Measurements from ENCODE around the gene BUB1B. TPM values are rescaled to one million over a fixed set of nuclear protein-coding genes. Genes with fewer than 3 reads are reported as not detected.

The BUB1B gene
- total and polyA plus RNA-seq, 7 donors, result 0.33 to 9.6 (median 1.8) TPM

DNA sequence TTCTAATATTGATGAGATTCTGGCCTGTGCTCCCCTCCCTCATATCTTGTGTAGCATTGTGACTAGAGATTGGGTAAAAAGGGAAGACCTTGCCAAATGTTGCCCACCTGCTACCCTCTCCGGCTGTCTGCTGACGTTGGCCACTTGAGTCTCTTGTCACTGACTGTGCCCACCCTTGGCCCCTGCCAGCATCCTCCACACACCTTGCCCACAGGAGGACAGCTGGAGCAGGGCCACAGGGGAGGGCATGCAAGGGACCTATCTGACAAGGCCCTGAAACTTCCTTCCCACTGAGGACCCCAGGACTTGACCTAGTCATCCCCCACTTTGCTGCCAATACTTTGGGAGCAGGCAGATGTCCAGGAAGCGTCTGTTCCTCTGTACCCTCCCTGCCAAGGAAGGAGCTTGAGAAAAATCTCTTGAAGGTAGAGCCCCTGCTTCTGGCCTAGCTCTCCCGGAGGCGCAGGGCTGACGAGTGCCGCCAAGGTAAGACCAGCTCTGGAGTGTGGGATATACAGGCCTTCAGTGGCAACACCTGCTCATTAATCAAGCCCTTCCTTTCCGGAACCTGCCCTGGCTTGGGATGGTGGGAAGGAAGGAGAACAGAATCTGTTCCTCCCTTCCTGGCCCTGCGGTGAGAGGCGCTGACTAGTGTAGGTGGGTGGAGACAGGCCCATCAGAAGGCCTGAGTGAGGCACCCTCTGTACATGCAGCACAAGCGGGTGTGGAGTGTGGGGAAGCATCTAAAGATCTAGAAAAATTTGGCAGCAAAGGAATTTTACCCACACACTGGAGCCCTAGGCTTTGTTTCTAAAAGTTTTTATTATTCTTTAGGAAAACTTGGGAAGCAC lies 73.1 kb downstream of the BUB1B start:
- intact Hi-C loops (cut with DNase I), result no loop called here
- TF ChIP-seq EP300 (IDR thresholded peaks at IDR 0.05) (no peak), POLR2A (IDR thresholded peaks at IDR 0.05) (no peak), POLR2AphosphoS5 (IDR thresholded peaks at IDR 0.05) (no peak)
- TF ChIP-seq, protein P1, sequence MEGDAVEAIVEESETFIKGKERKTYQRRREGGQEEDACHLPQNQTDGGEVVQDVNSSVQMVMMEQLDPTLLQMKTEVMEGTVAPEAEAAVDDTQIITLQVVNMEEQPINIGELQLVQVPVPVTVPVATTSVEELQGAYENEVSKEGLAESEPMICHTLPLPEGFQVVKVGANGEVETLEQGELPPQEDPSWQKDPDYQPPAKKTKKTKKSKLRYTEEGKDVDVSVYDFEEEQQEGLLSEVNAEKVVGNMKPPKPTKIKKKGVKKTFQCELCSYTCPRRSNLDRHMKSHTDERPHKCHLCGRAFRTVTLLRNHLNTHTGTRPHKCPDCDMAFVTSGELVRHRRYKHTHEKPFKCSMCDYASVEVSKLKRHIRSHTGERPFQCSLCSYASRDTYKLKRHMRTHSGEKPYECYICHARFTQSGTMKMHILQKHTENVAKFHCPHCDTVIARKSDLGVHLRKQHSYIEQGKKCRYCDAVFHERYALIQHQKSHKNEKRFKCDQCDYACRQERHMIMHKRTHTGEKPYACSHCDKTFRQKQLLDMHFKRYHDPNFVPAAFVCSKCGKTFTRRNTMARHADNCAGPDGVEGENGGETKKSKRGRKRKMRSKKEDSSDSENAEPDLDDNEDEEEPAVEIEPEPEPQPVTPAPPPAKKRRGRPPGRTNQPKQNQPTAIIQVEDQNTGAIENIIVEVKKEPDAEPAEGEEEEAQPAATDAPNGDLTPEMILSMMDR (IDR thresholded peaks at IDR 0.05), result no peak
- Histone ChIP-seq H3K4me1 (peaks cover 0 to 6% (median 4%) of the 10 kb centered on the region in 4 donors), H3K9me3 (no peaks in the 10 kb centered on the region), H3K27ac (no peak overlapping the region), H3K36me3 (no peaks in the 10 kb centered on the region), H3K27me3 (peaks cover 0 to 7% (median 4%) of the 10 kb centered on the region in 3 donors), H3K4me3 (no peak overlapping the region)
- 93 to 96% methylated on average over 11 of the region's 11 CpGs for WGBS, 2 donors
- DNase-seq, result no peak

DNA sequence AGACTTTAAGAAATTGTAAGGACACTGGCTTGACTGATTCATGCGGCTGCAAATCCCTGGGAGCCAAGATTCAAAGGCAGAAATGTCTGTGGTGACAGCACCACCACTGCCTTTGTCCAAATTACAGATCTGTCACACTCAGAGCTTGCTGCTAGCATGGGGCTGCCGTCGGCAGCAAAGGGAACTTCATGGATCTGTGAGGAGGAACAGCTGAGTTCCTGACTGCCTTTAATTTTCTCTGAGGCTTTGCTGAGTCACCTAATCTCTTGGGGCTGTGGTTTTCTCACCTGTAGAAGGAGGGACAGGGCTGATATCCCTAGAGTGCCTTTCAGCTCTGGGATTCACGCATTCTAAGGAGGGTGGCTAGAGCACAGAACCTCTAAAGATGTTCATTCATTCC lies 73.9 kb downstream of the BUB1B start:
- Histone ChIP-seq H3K36me3 (no peaks in the 10 kb centered on the region), H3K9me3 (no peaks in the 10 kb centered on the region), H3K4me1 (peaks cover 0 to 12% (median 9%) of the 10 kb centered on the region in 4 donors), H3K27me3 (peaks cover 0 to 15% (median 13%) of the 10 kb centered on the region in 3 donors), H3K27ac (peak overlapping the region in 1 of 4 donors; percentile 14), H3K4me3 (no peak overlapping the region)
- intact Hi-C loops (cut with DNase I), result no loop called here
- 63 to 86% methylated on average over 4 of the region's 4 CpGs for WGBS, 2 donors
- no peak for TF ChIP-seq EP300 (IDR thresholded peaks at IDR 0.05)
- TF ChIP-seq, protein P1 (IDR thresholded peaks at IDR 0.05), result no peak
- TF ChIP-seq POLR2A (IDR thresholded peaks at IDR 0.05), result no peak
- no peak for TF ChIP-seq POLR2AphosphoS5 (IDR thresholded peaks at IDR 0.05)
- DNase-seq, result no peak

DNA sequence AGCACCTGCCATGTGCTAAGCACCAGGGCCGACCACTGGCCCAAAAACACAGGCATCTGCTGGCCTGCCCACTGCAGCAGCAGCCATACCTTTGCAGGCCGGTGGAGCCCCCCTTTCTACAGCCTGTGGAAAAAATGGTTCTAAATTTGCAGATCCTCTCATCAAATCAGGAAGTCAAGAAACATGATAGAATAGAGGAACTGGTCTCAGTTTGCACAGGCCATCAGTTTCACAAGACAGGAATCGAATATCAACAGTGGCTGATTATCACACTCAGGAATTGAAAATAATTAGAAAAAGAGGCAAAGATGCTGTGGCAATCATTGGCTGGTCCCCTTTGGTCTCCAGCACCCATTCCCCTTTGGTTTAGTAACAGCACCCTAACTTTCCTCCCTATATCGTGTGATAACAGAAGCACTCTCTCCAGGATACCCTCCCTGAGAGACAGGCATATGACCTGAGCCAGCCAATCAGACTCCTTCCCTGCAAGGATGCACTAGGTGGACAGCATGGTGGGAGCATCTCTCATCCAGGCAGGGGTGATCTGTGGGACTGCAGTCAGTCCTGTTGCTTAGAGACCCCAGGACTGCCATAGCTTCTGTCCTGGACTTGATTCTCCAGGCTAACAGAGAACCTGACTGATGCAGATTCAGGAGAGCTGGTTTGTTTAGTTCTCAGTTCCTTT lies 74.5 kb downstream of the BUB1B start:
- no peaks in the 10 kb centered on the region for H3K9me3 ChIP-seq
- WGBS, 2 donors, result 65 to 86% methylated on average over 4 of the region's 4 CpGs
- intact Hi-C loops (cut with DNase I), result no loop called here

DNA sequence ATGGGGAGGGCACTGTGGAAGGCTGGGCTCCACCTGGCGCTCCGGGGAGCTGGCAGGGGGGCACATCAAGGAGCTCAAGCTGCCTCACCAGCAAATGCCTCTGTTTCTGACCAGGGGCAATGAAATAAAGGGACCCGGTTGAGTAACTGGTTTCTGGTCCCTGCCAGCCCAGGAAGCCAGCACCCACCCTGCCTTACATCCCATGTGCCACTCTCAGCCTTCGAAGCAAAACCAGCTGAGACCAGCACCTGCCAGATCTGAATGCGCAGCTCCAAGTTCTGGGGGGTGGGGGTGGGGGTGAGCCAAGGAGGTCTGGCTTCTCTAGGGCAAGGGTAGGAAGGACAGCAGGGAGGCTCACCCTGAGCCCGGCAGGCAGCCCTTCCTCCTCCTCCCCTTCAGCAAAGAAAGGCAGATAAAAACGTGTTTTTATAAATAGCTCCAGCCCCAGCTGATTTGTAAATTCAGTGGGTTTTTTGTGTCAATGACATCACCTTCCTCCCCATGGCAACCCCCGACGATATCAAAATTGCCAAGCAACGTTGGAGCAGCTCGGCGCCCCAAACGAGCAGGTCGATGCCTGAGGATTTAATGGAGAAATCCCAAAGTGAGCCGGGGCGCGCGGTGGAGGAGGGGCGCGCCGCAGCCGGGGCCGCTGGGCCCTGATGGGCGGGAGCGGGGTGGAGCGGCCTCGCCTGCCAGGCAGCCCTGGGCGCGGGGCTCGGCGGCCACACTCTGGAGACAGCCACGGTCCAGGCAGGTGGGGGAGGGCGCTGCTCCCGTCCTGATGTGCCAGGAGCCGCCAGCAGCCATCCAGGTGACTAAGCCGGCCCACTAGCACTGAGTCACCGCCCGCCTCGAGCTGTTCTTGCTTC lies 77.9 kb downstream of the BUB1B start, which contains the start of gene PAK6:
Gene PAK6 (plus strand): TSS at position 532 of the 872 bp plus-strand sequence. CDS start 25,723 bp downstream, outside the sequence.
- Histone ChIP-seq H3K9me3 (no peaks in the 10 kb centered on the region), H3K27me3 (peaks cover 0 to 21% (median 17%) of the 10 kb centered on the region in 3 donors), H3K4me3 (peak within 1 kb of the TSS in 3 of 4 donors; percentile 25 to 41 (median 35)), H3K36me3 (no peaks in the 10 kb centered on the region), H3K27ac (no peak within 1 kb of the TSS), H3K4me1 (peaks cover 0 to 12% (median 9%) of the 10 kb centered on the region in 4 donors)
- peak; percentile 66 for DNase-seq
- intact Hi-C loops (cut with DNase I), result no loop called here
- no peak for TF ChIP-seq POLR2A (IDR thresholded peaks at IDR 0.05)
- 4 to 8% methylated on average over 39 of the region's 39 CpGs for WGBS, 2 donors

More for the DNA sequence above, 74.5 kb downstream of the BUB1B start:
- H3K27ac ChIP-seq, result peak overlapping the region in 1 of 4 donors; percentile 14
- DNase-seq, result no peak
- no peaks in the 10 kb centered on the region for H3K36me3 ChIP-seq
- TF ChIP-seq EP300 (IDR thresholded peaks at IDR 0.05) (no peak), POLR2AphosphoS5 (IDR thresholded peaks at IDR 0.05) (no peak), POLR2A (IDR thresholded peaks at IDR 0.05) (no peak)
- TF ChIP-seq, protein P1 (IDR thresholded peaks at IDR 0.05), result no peak
- H3K4me3 ChIP-seq, result no peak overlapping the region
- H3K27me3 ChIP-seq, result peaks cover 0 to 20% (median 17%) of the 10 kb centered on the region in 3 donors
- H3K4me1 ChIP-seq, result peaks cover 0 to 12% (median 9%) of the 10 kb centered on the region in 4 donors

Data from sigmoid colon (tissue), 7 donors.